H1 (cell line): ENCODE data around the gene CDK7. TPM values are rescaled to one million over a fixed set of nuclear protein-coding genes. Genes with fewer than 3 reads are reported as not detected.
A peak's percentile ranks its signal among the peaks of the same experiment; 100 is the strongest.

Experiments used
- EP300 ChIP-seq, 2 experiments: IDR thresholded peaks; 1 replicate in 1 of 2; 2 replicates in 1 of 2; pipeline ENCODE4 v1.6.1; 2011 to 2012; ENCODE audit warnings: low read depth in 2 of 2, low read length in 2 of 2, mild to moderate bottlenecking in 2 of 2, borderline replicate concordance in 1 of 2, inconsistent platforms in 1 of 2, moderate library complexity in 1 of 2
- HDAC6 ChIP-seq: IDR thresholded peaks from one replicate; pipeline ENCODE4 v1.7.1; 2012; ENCODE audit warnings: low read depth, mild to moderate bottlenecking, inconsistent platforms, low read length, moderate library complexity
- TBP ChIP-seq: IDR thresholded peaks from 2 replicates; pipeline ENCODE4 v1.6.1; 2011; ENCODE audit warnings: low read depth, low read length, improper control_type of control experiment
- polyA plus RNA-seq, 7 experiments: library from polyadenylated mRNA; depleted of rRNA in 3 of 7; stranded (reverse) in 5 of 7; unstranded in 2 of 7; fragments of >200 nt in 5 of 7; fragments of 200-250 nt in 2 of 7; gene quantifications; 1 replicate in 5 of 7; 2 replicates in 1 of 7; 4 replicates in 1 of 7; pipeline versions ENCODE4 v1.2.1 to v1.2.3, GENCODE V29; 2011 to 2013; ENCODE audit warnings: missing spikeins in 2 of 7, mixed read lengths in 2 of 7
- total RNA-seq: library from RNA; stranded (reverse); fragmentation: NEBNext Ultra II Directional; extraction: Animal tissue kit (Norgen Biotek cat#: 25700); gene quantifications from 2 replicates; pipeline ENCODE4 v1.2.1, GENCODE V29; 2021

The CDK7 gene
- total and polyA plus RNA-seq, 2 of the 8 experiments (the other 6 are each of a cell fraction or from before 2014, with no cell fraction given) = 39.9 to 63.4 TPM

DNA sequence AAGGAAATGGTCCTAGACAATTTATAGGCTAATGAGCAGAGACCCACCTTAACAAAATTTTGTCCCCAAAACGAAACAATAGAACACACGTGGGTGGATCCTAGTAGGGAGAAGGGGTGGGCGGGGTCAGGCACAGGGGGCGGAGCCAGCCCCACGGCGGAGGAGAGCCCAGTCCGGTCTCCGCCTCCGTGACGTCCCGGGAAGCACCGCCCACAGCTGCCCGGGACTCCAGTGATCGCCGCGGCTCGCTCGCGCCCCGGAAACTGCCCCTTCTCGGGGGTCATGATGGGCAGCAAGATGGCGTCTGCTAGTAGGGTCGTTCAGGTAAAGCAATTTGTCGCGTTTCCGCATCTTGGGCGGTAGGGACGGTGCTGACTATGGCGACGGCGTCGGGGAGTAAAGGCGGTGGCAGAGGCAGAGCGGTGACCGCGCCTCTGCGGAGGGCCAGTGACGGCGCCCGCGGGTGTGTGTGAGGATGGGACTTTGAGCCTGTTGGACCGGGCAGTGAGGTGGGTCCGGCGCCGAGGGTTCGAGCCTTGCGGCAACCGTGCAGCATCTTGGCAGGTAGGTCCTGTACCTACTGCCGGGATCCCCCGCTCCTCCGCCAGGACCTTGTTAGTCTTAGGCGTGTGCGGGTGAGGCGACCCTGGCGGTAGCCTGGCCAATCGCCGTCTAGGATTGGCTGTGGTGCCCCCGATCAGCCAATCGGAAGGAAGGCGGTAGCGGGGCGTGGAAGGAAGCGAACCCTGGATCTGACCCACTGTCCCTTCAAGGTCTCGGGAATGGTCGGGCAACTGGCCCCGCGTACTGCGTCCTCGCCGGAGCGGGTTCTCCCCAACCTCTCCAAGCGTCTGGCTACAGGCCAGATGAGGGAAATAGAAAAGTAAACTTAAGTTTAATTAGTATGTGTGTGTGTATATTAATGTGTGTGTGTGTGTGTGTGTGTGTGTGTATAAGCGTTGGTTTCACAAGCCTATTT lies 16.8 kb upstream of the CDK7 start (continued):
- no peak for TF ChIP-seq EP300 (IDR thresholded peaks at IDR 0.05; ENCODE audit: borderline replicate concordance in 1 of 2, low read depth in 2 of 2, low read length in 2 of 2)
- TF ChIP-seq HDAC6 = no peak
- TF ChIP-seq TBP = 0 out of 2 replicates have a peak, but pooled peaks have one; percentile 61
- TF ChIP-seq, all 59 proteins: peak for 19
